GM12878 (cell line): ENCODE measurements around the gene LRBA. TPM values are rescaled to one million over a fixed set of nuclear protein-coding genes. Genes with fewer than 3 reads are reported as not detected.

Experiments used
- ATAC-seq: fragments of 200-7000 bp; cut with Tn5 transposase; 3 replicates; pipeline ENCODE4 v1.9.1; 2020; ENCODE audit warnings: mild to moderate bottlenecking, moderate library complexity
- BruUV-seq: library from RNA; stranded (reverse); fragments of 400-500 nt; replicated peaks from 2 replicates; lab custom pipeline; 2021; lab: Mats Ljungman, UMichigan
- CTCF ChIA-PET: fragments of 300-600 bp; sonication (Branson Sonifier 250); formaldehyde crosslinking; extraction: SDS; loops from one replicate; lab custom pipeline; 2021; ENCODE audit warnings: inconsistent platforms; lab: Yijun Ruan, JAX
- POLR2A ChIA-PET: fragments of 350-600 bp; formaldehyde crosslinking; extraction: SDS; loops from one replicate; lab custom pipeline; 2021; ENCODE audit warnings: inconsistent platforms; lab: Charles Lee
- RAD21 ChIA-PET: fragments of 300-600 bp; sonication (Branson Sonifier 250); formaldehyde crosslinking; loops from one replicate; lab custom pipeline; 2023; ENCODE audit warnings: antibody characterized with exemption; ENCODE audit not compliant: unreplicated experiment; lab: Charles Lee
- SMC1A ChIA-PET: fragments of 300-600 bp; sonication (Branson Sonifier 250); formaldehyde crosslinking; loops from one replicate; lab custom pipeline; 2023; ENCODE audit not compliant: unreplicated experiment, uncharacterized antibody; lab: Charles Lee
- DNase-seq: peaks from one replicate; pipeline ENCODE4 v3.0.0-alpha.2; 2011; ENCODE audit warnings: low read depth, low spot score
- FAIRE-seq: peaks from 3 replicates; lab custom pipeline; 2011; peaks lifted over from hg19 to GRCh38; lab: Jason Lieb, UNC
- H2AFZ ChIP-seq: 2 replicates; pipeline ENCODE4 v1.6.0; 2011; ENCODE audit warnings: low read depth, low read length, control low read depth; ENCODE audit not compliant: control insufficient read depth
- H3K27ac ChIP-seq: 2 replicates; pipeline ENCODE4 v1.5.1; 2011; ENCODE audit warnings: control low read depth; ENCODE audit not compliant: control insufficient read depth, insufficient read depth
- H3K27me3 ChIP-seq, 2 experiments: replicated peaks in 1 of 2; 2 replicates each; pipeline versions ENCODE4 v1.6.0 to v1.6.1; 2011; ENCODE audit warnings: low read length in 1 of 2; ENCODE audit not compliant: control insufficient read depth in 2 of 2, insufficient read depth in 2 of 2
- H3K36me3 ChIP-seq, 2 experiments: 2 replicates each; pipeline ENCODE4 v1.5.1; 2011; ENCODE audit warnings: low read length in 1 of 2; ENCODE audit not compliant: control insufficient read depth in 2 of 2, insufficient read depth in 2 of 2
- H3K4me1 ChIP-seq: 2 replicates; pipeline ENCODE4 v1.6.1; 2011; ENCODE audit warnings: mild to moderate bottlenecking, low read length, moderate library complexity, mixed read lengths; ENCODE audit not compliant: control insufficient read depth, insufficient read depth
- H3K4me2 ChIP-seq: 2 replicates; pipeline ENCODE4 v1.6.0; 2011; ENCODE audit warnings: control low read depth; ENCODE audit not compliant: control insufficient read depth, insufficient read depth
- H3K4me3 ChIP-seq: fragments of 200-600 bp; sonication (generic); 2 replicates; pipeline ENCODE4 v1.5.1; 2016
- H3K79me2 ChIP-seq: 2 replicates; pipeline ENCODE4 v1.6.0; 2011; ENCODE audit warnings: low read length; ENCODE audit not compliant: control insufficient read depth, insufficient read depth
- H3K9ac ChIP-seq: 2 replicates; pipeline ENCODE4 v1.8.0; 2011; ENCODE audit warnings: low read length, control low read depth, mixed read lengths; ENCODE audit not compliant: control insufficient read depth, insufficient read depth
- H3K9me3 ChIP-seq: replicated peaks from 3 replicates; pipeline ENCODE4 v1.5.1; 2011; ENCODE audit warnings: mild to moderate bottlenecking, low read length; ENCODE audit not compliant: control insufficient read depth, insufficient read depth
- H4K20me1 ChIP-seq: 2 replicates; pipeline ENCODE4 v1.6.0; 2011; ENCODE audit not compliant: control insufficient read depth, insufficient read depth
- CHD1 ChIP-seq: IDR thresholded peaks from 2 replicates; pipeline ENCODE4 v1.6.1; 2012; ENCODE audit warnings: low read depth, low read length, improper control_type of control experiment
- FOS ChIP-seq: IDR thresholded peaks from 3 replicates; pipeline ENCODE4 v1.6.1; 2011; ENCODE audit warnings: borderline replicate concordance; ENCODE audit not compliant: insufficient read length; ENCODE audit errors: extremely low read depth
- NR2C1 ChIP-seq: fragments of 450-650 bp; IDR thresholded peaks from 2 replicates; pipeline ENCODE4 v1.6.1; 2017; ENCODE audit warnings: antibody characterized with exemption, mild to moderate bottlenecking, moderate library complexity
- POLR2AphosphoS2 ChIP-seq: IDR thresholded peaks from 2 replicates; pipeline ENCODE4 v1.6.1; 2011; ENCODE audit warnings: low read depth, mild to moderate bottlenecking, low read length, improper control_type of control experiment, moderate library complexity
- SMARCA5 ChIP-seq: fragments of 450-650 bp; IDR thresholded peaks from 2 replicates; pipeline ENCODE4 v1.6.1; 2017; ENCODE audit warnings: mild to moderate bottlenecking
- TBL1XR1 ChIP-seq: IDR thresholded peaks from 2 replicates; pipeline ENCODE4 v1.6.1; 2012; ENCODE audit warnings: low read depth, low read length, improper control_type of control experiment
- TCF12 ChIP-seq: IDR thresholded peaks from 2 replicates; pipeline ENCODE4 v1.6.1; 2011; ENCODE audit warnings: low read depth, mild to moderate bottlenecking, low read length
- WGBS: methylation state at CpG from one replicate; pipeline ENCODE4 v1.1.6; 2016; ENCODE audit warnings: low lambda C conversion rate; ENCODE audit not compliant: insufficient replicate concordance, insufficient coverage; ENCODE audit errors: missing lambda C conversion rate; 5-methylcytosine and 5-hydroxymethylcytosine counted together
- in situ Hi-C: fragments of 300-500 bp; cut with MboI; formaldehyde crosslinking; loops from 9 replicates; pipeline ENCODE4 v1.14.3; 2018; ENCODE audit warnings: mixed read lengths
- intact Hi-C: fragments of 100-400 bp; cut with micrococcal nuclease; formaldehyde crosslinking; loops from one replicate; pipeline ENCODE4 v1.14.2; 2022; ENCODE audit not compliant: unreplicated experiment
- polyA plus RNA-seq, 11 experiments: library from polyadenylated mRNA; depleted of rRNA in 4 of 11; unstranded in 6 of 11; stranded (reverse) in 5 of 11; fragments of >200 nt; fragmentation: Nextera tagmentation in 4 of 11; fragmentation: Illumina TruSeq in 1 of 11; extraction: Ambion mirVana in 4 of 11; extraction: Trizol in 1 of 11; gene quantifications; 1 replicate in 1 of 11; 2 replicates in 10 of 11; pipeline versions ENCODE4 v1.2.1 to v1.2.3, GENCODE V29; 2011 to 2016; ENCODE audit warnings: inconsistent platforms in 2 of 11, missing spikeins in 2 of 11, low read depth in 1 of 11
- total RNA-seq, 4 experiments: library from RNA; depleted of rRNA in 3 of 4; stranded (reverse); fragments of >200 nt in 3 of 4; fragmentation: Illumina TruSeq in 1 of 4; extraction: Trizol in 1 of 4; gene quantifications; 2 replicates each; pipeline versions ENCODE4 v1.2.1 to v1.2.3, GENCODE V29; 2013 to 2021
- TF ChIP-seq, protein P1 (sequence below): fragments of 450-650 bp; IDR thresholded peaks from 2 replicates; pipeline ENCODE4 v1.6.1; 2016; ENCODE audit warnings: mild to moderate bottlenecking
- TF ChIP-seq, protein P2 (sequence below): fragments of 450-650 bp; formaldehyde crosslinking; IDR thresholded peaks from 2 replicates; pipeline ENCODE4 v1.4.0; 2022; ENCODE audit warnings: mild to moderate bottlenecking, moderate library complexity
- TF ChIP-seq, protein P3 (sequence below): IDR thresholded peaks from 2 replicates; pipeline ENCODE4 v1.6.1; 2011; ENCODE audit warnings: borderline replicate concordance, low read depth, mild to moderate bottlenecking, moderate library complexity, low read length; ENCODE audit not compliant: insufficient read depth, poor library complexity, severe bottlenecking

The LRBA gene
- total and polyA plus RNA-seq, 10 of the 15 experiments (the other 5 are each of a cell fraction or from before 2014, with no cell fraction given): 20.3 to 93.4 (median 55.0) TPM

DNA sequence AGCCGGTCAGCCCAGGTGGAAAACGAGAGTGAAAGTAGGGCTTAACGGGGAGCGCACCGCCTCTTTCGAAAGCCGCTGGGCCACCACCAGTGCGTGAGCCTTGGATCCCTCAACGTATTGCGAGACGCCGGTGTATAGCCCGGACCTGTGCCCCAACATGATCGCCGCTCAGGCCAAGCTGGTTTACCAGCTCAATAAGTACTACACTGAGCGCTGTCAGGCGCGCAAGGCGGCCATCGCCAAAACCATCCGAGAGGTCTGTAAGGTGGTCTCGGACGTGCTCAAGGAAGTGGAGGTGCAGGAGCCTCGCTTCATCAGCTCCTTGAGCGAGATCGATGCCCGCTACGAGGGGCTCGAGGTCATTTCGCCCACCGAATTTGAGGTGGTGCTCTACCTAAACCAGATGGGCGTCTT is 432.2 kb downstream of the LRBA start:
- no peaks in the 10 kb centered on the region for H3K79me2 ChIP-seq
- no peak overlapping the region for H3K27ac ChIP-seq
- H3K27me3 ChIP-seq: no peaks in the 10 kb centered on the region
- DNase-seq: no peak
- no peaks in the 10 kb centered on the region for H3K4me1 ChIP-seq
- intact Hi-C loops: no loop called here
- in situ Hi-C loops: no loop called here
- POLR2A ChIA-PET: no interaction called here
- TF ChIP-seq POLR2AphosphoS2: no peak
- no peak for TF ChIP-seq TCF12
- TF ChIP-seq, protein P1, sequence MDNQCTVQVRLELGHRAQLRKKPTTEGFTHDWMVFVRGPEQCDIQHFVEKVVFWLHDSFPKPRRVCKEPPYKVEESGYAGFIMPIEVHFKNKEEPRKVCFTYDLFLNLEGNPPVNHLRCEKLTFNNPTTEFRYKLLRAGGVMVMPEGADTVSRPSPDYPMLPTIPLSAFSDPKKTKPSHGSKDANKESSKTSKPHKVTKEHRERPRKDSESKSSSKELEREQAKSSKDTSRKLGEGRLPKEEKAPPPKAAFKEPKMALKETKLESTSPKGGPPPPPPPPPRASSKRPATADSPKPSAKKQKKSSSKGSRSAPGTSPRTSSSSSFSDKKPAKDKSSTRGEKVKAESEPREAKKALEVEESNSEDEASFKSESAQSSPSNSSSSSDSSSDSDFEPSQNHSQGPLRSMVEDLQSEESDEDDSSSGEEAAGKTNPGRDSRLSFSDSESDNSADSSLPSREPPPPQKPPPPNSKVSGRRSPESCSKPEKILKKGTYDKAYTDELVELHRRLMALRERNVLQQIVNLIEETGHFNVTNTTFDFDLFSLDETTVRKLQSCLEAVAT: no peak
- TF ChIP-seq, all 136 proteins: peak for 0
- Histone ChIP-seq H3K36me3 (peaks cover 7 to 22% of the 10 kb centered on the region in 2 experiments), H3K4me3 (no peak overlapping the region), H3K4me2 (no peak overlapping the region), H4K20me1 (no peaks in the 10 kb centered on the region), H3K9me3 (peaks cover 17% of the 10 kb centered on the region; the same call in 2 of the 3 replicates), H2AFZ (no peak overlapping the region), H3K9ac (no peak overlapping the region)
- ChIA-PET CTCF (no interaction called here), SMC1A (no interaction called here), RAD21 (no interaction called here)
- no peak for ATAC-seq
- no TSS peak for BruUV-seq
- FAIRE-seq: no peak
- 98% methylated on average over 32 of the region's 32 CpGs for WGBS

DNA sequence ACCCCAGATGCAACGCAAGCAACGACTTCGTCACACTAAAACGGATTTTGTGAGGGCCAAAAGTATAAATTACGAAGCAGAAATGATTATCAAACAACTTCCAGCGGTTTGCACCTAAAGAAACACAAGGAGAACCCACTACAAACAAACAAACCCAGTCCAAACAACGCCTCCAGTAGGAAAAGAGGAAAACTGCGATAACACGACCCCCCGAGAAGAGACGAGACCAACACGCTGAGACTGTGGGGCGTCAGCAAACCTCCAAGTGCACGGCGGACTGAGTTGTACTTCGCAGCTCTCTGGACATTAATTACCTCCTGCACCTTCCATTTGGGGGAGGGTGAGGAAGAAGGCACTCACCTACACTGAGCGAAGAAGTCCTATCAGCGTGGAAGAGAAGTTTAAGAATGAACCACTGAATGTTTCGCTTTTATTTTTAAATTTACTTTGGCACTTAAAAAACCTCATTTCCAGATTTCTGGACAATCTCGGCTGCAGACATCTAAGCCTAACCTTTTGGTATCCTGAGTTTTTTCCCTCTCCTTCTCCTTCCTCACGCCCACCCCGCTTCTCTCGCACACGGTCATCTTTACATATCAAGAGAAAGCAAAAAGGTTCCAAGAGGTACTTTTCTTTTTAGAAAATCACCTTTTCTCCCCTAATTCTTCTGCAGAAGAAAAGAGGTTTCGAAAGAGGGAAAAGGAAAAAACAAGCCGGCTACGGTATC is 432.8 kb downstream of the LRBA start, which contains the start of gene MAB21L2:
Gene MAB21L2, plus strand, starts transcription at position 6 of the 727 bp plus-strand sequence. CDS start 879 bp downstream, outside the sequence.
- ATAC-seq (no peak), DNase-seq (no peak), FAIRE-seq (no peak)
- H3K27me3 ChIP-seq: no peaks in the 10 kb centered on the region
- BruUV-seq: no TSS peak
- CTCF ChIA-PET: no interaction called here
- no peaks in the 10 kb centered on the region for H3K79me2 ChIP-seq
- no peaks in the 10 kb centered on the region for H3K4me1 ChIP-seq
- SMC1A ChIA-PET: no interaction called here
- intact Hi-C loops (no loop called here), in situ Hi-C loops (no loop called here)
- peaks cover 17% of the 10 kb centered on the region; the same call in 2 of the 3 replicates for H3K9me3 ChIP-seq
- H3K4me2 ChIP-seq: no peak within 1 kb of the TSS
- WGBS: 98% methylated on average over 27 of the region's 27 CpGs
- TF ChIP-seq, protein P2, sequence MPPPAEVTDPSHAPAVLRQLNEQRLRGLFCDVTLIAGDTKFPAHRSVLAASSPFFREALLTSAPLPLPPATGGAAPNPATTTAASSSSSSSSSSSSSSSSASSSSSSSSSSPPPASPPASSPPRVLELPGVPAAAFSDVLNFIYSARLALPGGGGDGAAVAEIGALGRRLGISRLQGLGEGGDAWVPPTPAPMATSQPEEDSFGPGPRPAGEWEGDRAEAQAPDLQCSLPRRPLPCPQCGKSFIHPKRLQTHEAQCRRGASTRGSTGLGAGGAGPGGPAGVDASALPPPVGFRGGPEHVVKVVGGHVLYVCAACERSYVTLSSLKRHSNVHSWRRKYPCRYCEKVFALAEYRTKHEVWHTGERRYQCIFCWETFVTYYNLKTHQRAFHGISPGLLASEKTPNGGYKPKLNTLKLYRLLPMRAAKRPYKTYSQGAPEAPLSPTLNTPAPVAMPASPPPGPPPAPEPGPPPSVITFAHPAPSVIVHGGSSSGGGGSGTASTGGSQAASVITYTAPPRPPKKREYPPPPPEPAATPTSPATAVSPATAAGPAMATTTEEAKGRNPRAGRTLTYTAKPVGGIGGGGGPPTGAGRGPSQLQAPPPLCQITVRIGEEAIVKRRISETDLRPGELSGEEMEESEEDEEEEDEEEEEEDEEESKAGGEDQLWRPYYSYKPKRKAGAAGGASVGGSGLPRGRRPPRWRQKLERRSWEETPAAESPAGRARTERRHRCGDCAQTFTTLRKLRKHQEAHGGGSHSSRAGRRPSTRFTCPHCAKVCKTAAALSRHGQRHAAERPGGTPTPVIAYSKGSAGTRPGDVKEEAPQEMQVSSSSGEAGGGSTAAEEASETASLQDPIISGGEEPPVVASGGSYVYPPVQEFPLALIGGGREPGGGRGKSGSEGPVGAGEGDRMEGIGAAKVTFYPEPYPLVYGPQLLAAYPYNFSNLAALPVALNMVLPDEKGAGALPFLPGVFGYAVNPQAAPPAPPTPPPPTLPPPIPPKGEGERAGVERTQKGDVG (CRISPR knock-in tag): no peak
- no peak for TF ChIP-seq NR2C1
- TF ChIP-seq FOS: no peak
- no peak for TF ChIP-seq CHD1
- TF ChIP-seq SMARCA5: no peak
- TF ChIP-seq, protein P3, sequence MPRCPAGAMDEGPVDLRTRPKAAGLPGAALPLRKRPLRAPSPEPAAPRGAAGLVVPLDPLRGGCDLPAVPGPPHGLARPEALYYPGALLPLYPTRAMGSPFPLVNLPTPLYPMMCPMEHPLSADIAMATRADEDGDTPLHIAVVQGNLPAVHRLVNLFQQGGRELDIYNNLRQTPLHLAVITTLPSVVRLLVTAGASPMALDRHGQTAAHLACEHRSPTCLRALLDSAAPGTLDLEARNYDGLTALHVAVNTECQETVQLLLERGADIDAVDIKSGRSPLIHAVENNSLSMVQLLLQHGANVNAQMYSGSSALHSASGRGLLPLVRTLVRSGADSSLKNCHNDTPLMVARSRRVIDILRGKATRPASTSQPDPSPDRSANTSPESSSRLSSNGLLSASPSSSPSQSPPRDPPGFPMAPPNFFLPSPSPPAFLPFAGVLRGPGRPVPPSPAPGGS: no peak
- TF ChIP-seq TBL1XR1: no peak
- H2AFZ ChIP-seq: no peak within 1 kb of the TSS
- no peak within 1 kb of the TSS for H3K4me3 ChIP-seq
- no peak within 1 kb of the TSS for H3K27ac ChIP-seq
- H3K36me3 ChIP-seq: peaks cover 7 to 20% of the 10 kb centered on the region in 2 experiments; a peak in 3 of 4 replicates
- no peaks in the 10 kb centered on the region for H4K20me1 ChIP-seq
- no peak within 1 kb of the TSS for H3K9ac ChIP-seq
- RAD21 ChIA-PET: no interaction called here
- POLR2A ChIA-PET: no interaction called here
